K562 (cell line): ENCODE data around the gene TRABD2B.

Source experiments
- CBFB ChIP-seq: sonication (generic); formaldehyde crosslinking; IDR thresholded peaks from 2 replicates; pipeline ENCODE4 v1.4.0; 2020; ENCODE audit warnings: mild to moderate bottlenecking, missing genetic modification reagents
- CTCF ChIP-seq, 3 experiments: IDR thresholded peaks in 2 of 3; conservative IDR thresholded peaks in 1 of 3; 2 replicates each; pipeline ENCODE4 v1.5.1; 2011 to 2012; ENCODE audit warnings: low read length in 3 of 3, mild to moderate bottlenecking in 3 of 3, control low read depth in 2 of 3, improper control_type of control experiment in 1 of 3, inconsistent platforms in 1 of 3, low read depth in 1 of 3, mixed read lengths in 1 of 3, moderate library complexity in 1 of 3; ENCODE audit not compliant: insufficient read depth in 2 of 3
- ELF1 ChIP-seq: fragments of 200-800 bp; sonication (Bioruptor generic); IDR thresholded peaks from 2 replicates; pipeline ENCODE4 v1.6.1; 2016; ENCODE audit warnings: missing genetic modification characterization, missing compliant biosample characterization
- POLR2A ChIP-seq: fragments of 450-650 bp; conservative IDR thresholded peaks from 2 replicates; pipeline ENCODE4 v1.6.1; 2016
- PTBP1 ChIP-seq: fragments of 200-400 bp; formaldehyde crosslinking; IDR thresholded peaks from 2 replicates; pipeline ENCODE4 v1.6.1; 2017; ENCODE audit warnings: low read depth, low read length
- SREBF2 ChIP-seq: sonication (generic); formaldehyde crosslinking; IDR thresholded peaks from 2 replicates; pipeline ENCODE4 v1.4.0; 2020; ENCODE audit warnings: mild to moderate bottlenecking, missing genetic modification reagents

DNA sequence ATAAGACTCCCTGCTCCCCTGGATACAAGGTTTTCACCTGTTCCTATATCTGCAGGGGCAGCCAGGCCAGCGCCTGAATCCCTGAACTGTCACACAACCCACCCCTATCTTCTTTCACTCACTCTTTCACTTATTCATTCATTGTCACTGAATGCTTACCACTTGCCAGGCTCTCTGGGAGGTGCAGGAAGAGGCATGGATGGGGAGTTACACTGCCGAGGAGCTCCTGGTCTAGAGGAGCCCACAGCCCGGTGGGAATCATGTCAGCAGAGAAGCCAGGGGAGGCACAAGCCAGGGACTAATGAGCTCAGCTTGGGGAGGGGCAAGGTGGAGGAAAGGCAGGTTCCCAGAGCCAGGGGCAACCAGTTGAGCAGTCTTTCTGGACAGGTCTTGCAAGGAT, 155.8 kb downstream of the TRABD2B start:
- TF ChIP-seq POLR2A: no peak
- TF ChIP-seq PTBP1: no peak
- no peak for TF ChIP-seq SREBF2 (CRISPR knock-in tag)
- TF ChIP-seq CBFB (CRISPR knock-in tag): no peak
- no peak for TF ChIP-seq CTCF (IDR thresholded peaks at IDR 0.05 in 2 of 3, conservative IDR thresholded peaks at IDR 0.05 in 1 of 3; ENCODE audit: insufficient read depth in 2 of 3, low read depth in 1 of 3, low read length in 3 of 3)
- TF ChIP-seq ELF1 (tag): no peak
